Parathyroid adenoma (tissue), 2 donors: ENCODE measurements around the gene ZNF19.
"Not testable (repeated sequence)": the region's sequence is repeated elsewhere in the genome, so short reads cannot be mapped to it uniquely, and the experiment has no call there.

ENCODE experiments used
- H2AFZ ChIP-seq: fragments of 300-600 bp; sonication (generic); one replicate; pipeline ENCODE4 v1.7.0; 2017; ENCODE audit warnings: antibody characterized with exemption, mild to moderate bottlenecking
- H3K27ac ChIP-seq: fragments of 300-600 bp; sonication (generic); one replicate; pipeline ENCODE4 v1.7.0; 2017
- H3K27me3 ChIP-seq: fragments of 300-600 bp; sonication (generic); one replicate; pipeline ENCODE4 v1.7.0; 2017; ENCODE audit warnings: low read length; ENCODE audit not compliant: control insufficient read depth, insufficient read depth
- H3K36me3 ChIP-seq: fragments of 300-600 bp; sonication (generic); one replicate; pipeline ENCODE4 v1.7.0; 2017; ENCODE audit warnings: low read length; ENCODE audit not compliant: control insufficient read depth, insufficient read depth
- H3K4me1 ChIP-seq: fragments of 300-600 bp; sonication (generic); one replicate; pipeline ENCODE4 v1.7.0; 2017; ENCODE audit warnings: control low read depth
- H3K4me2 ChIP-seq: fragments of 300-600 bp; sonication (generic); one replicate; pipeline ENCODE4 v1.7.0; 2017; ENCODE audit warnings: low read length
- H3K4me3 ChIP-seq: fragments of 300-600 bp; sonication (generic); one replicate; pipeline ENCODE4 v1.7.0; 2017; ENCODE audit warnings: low read depth, low read length
- H3K79me2 ChIP-seq: fragments of 300-600 bp; sonication (generic); one replicate; pipeline ENCODE4 v1.7.0; 2017; ENCODE audit warnings: control low read depth
- H3K9ac ChIP-seq: fragments of 300-600 bp; sonication (generic); one replicate; pipeline ENCODE4 v1.7.0; 2017; ENCODE audit warnings: mild to moderate bottlenecking
- H3K9me3 ChIP-seq: fragments of 300-600 bp; sonication (generic); one replicate; pipeline ENCODE4 v1.7.0; 2017; ENCODE audit warnings: low read length; ENCODE audit not compliant: control insufficient read depth
- TF ChIP-seq, protein P1 (sequence below): fragments of 300-600 bp; sonication (generic); IDR thresholded peaks from one replicate; pipeline ENCODE4 v1.7.0; 2017; ENCODE audit warnings: antibody characterized with exemption, mild to moderate bottlenecking
- donor health status: primary hyperparathyroidism.

The ZNF19 gene

DNA sequence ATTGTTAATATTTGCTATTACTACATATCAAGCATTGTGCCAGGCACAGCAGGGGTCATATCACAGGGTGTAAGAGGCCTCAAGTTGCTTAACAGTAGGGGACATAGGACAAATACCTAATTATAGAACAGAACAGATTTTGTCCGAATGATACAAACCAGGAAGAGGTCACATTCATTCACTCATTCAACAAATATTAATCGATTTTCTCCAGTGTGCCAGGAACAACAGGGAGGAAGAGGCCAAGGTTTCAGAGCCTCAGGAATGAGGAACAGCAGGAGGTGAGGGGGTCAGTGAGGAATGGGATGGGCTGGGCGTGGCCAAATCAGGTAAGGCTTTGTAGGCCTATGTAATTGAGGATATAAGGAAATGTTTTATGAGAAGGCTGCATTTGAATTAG is 25.9 kb upstream of the ZNF19 start:
- H2AFZ ChIP-seq = no peak overlapping the region
- no peak overlapping the region for H3K9ac ChIP-seq
- TF ChIP-seq, protein P1, sequence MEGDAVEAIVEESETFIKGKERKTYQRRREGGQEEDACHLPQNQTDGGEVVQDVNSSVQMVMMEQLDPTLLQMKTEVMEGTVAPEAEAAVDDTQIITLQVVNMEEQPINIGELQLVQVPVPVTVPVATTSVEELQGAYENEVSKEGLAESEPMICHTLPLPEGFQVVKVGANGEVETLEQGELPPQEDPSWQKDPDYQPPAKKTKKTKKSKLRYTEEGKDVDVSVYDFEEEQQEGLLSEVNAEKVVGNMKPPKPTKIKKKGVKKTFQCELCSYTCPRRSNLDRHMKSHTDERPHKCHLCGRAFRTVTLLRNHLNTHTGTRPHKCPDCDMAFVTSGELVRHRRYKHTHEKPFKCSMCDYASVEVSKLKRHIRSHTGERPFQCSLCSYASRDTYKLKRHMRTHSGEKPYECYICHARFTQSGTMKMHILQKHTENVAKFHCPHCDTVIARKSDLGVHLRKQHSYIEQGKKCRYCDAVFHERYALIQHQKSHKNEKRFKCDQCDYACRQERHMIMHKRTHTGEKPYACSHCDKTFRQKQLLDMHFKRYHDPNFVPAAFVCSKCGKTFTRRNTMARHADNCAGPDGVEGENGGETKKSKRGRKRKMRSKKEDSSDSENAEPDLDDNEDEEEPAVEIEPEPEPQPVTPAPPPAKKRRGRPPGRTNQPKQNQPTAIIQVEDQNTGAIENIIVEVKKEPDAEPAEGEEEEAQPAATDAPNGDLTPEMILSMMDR = no peak
- H3K79me2 ChIP-seq = no peaks in the 10 kb centered on the region
- H3K27me3 ChIP-seq = no peaks in the 10 kb centered on the region
- peaks cover 3% of the 10 kb centered on the region for H3K4me1 ChIP-seq
- no peak overlapping the region for H3K4me2 ChIP-seq
- no peak overlapping the region for H3K4me3 ChIP-seq
- H3K36me3 ChIP-seq = no peaks in the 10 kb centered on the region
- H3K27ac ChIP-seq = no peak overlapping the region
- no peaks in the 10 kb centered on the region for H3K9me3 ChIP-seq

DNA sequence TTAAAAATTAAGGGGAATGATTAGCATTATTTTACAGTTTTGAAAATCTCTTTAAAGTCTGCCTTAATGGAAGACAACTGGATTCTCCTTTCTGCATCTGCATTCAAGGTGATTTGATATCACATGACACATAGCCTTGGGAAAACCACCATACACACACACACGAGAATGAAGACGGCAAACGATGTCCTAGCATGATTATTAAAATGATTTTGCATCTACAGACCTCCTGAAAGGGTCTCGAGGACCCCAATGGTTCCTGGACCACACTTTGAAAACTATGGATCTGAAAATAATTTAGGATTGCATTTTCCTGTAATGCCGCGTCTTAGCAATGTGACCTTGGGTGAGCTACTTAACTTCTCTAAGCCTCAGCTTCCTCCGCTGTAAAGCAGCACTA is 25.4 kb upstream of the ZNF19 start:
- TF ChIP-seq, protein P1 = no peak
- H3K27ac ChIP-seq = no peak overlapping the region
- no peak overlapping the region for H3K4me2 ChIP-seq
- no peaks in the 10 kb centered on the region for H3K79me2 ChIP-seq
- H3K9me3 ChIP-seq = no peaks in the 10 kb centered on the region
- H2AFZ ChIP-seq = no peak overlapping the region
- H3K36me3 ChIP-seq = no peaks in the 10 kb centered on the region
- no peak overlapping the region for H3K9ac ChIP-seq
- peaks cover 3% of the 10 kb centered on the region for H3K4me1 ChIP-seq
- H3K27me3 ChIP-seq = no peaks in the 10 kb centered on the region
- H3K4me3 ChIP-seq = no peak overlapping the region

DNA sequence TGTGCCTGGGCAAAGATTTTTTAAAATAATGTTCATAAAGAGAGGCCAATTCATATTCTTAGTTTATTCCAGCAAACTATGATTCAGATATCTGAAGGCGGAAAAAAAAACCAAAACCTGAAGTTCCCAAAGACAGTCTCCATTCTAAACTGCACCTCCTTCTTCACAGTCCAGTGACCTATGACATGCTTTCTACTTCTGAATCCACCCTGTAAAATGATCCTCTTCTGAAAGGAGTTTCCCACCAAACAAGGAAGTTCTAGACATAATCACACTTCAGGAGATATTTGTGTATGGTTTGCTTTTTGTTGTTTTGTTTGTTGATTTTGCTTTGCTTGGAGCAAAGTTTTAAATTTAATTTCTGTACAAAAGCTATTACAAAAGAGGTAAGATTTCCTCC is 24.2 kb upstream of the ZNF19 start:
- Histone ChIP-seq H3K9ac (no peak overlapping the region), H2AFZ (no peak overlapping the region), H3K4me2 (no peak overlapping the region), H3K27ac (no peak overlapping the region), H3K4me3 (no peak overlapping the region), H3K9me3 (no peaks in the 10 kb centered on the region), H3K36me3 (no peaks in the 10 kb centered on the region), H3K79me2 (no peaks in the 10 kb centered on the region), H3K27me3 (no peaks in the 10 kb centered on the region), H3K4me1 (peaks cover 3% of the 10 kb centered on the region)
- TF ChIP-seq, protein P1 = no peak

DNA sequence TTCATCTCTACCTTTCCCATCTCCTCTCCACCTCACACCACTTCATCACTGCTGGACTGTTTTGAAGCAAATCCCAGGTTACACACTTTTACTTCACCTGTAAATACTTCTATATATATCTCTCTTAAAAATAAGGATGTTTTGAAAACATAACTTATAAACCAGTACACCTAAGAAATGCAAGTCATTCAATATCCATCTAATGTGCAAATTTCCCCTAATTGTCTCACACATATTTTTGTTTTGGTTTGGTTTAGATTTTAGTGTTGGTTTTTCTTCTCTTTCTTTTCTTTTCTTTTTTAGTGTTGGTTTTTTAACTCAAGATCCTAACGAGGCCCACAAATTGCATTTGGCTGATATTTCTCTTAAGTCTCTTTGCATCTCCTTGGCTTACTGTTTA is 17.9 kb upstream of the ZNF19 start:
- H3K79me2 ChIP-seq = no peaks in the 10 kb centered on the region
- H3K27ac ChIP-seq = no peak overlapping the region
- H3K9me3 ChIP-seq = no peaks in the 10 kb centered on the region
- H3K4me2 ChIP-seq = no peak overlapping the region
- H3K4me1 ChIP-seq = peaks cover 3% of the 10 kb centered on the region
- no peaks in the 10 kb centered on the region for H3K27me3 ChIP-seq
- no peak overlapping the region for H3K4me3 ChIP-seq
- H2AFZ ChIP-seq = no peak overlapping the region
- H3K36me3 ChIP-seq = no peaks in the 10 kb centered on the region
- TF ChIP-seq, protein P1 = no peak
- H3K9ac ChIP-seq = no peak overlapping the region

DNA sequence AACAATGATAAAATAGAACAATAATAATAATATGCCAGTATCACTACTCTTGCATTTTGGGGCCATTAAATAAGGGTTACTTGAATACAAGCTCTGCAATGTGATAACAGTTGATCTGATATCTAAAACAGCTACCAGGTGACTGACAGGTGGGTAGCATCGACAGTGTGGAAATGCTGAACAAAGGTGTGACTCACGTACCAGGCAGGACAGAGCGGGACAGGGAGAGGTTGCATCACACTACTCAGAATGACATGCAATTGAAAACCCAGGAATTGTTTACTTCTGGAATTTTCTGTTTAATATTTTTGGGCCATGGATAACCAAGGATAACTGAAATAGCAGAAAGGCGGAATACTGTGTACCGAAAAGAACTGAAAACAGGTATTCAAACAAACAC is 15.8 kb upstream of the ZNF19 start:
- Histone ChIP-seq H3K36me3 (no peaks in the 10 kb centered on the region), H3K4me1 (no peaks in the 10 kb centered on the region), H3K9ac (no peak overlapping the region), H3K4me3 (no peak overlapping the region), H3K27me3 (no peaks in the 10 kb centered on the region), H3K27ac (no peak overlapping the region), H2AFZ (no peak overlapping the region), H3K4me2 (no peak overlapping the region), H3K79me2 (no peaks in the 10 kb centered on the region), H3K9me3 (no peaks in the 10 kb centered on the region)
- TF ChIP-seq, protein P1 = no peak

DNA sequence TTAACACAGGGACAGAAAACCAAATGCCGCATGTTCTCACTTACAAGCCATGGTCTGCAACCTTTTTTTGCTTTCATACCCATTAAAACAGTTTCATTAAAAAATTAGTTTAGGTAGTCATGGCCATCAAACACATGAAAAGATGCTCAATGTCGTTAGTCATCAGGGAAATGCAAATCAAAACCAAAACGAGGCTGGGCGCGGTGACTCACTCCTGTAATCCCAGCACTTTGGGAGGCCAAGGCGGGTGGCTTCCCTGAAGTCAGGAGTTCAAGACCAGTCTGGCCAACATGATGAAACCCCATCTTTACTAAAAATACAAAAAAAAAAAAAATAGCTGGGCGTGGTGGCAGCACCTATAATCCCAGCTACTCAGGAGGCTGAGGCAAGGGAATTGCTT is 14.9 kb upstream of the ZNF19 start:
- not testable (repeated sequence) for H3K36me3 ChIP-seq, H3K9me3 ChIP-seq, H3K4me1 ChIP-seq, H3K27ac ChIP-seq, H3K4me3 ChIP-seq, H3K27me3 ChIP-seq, H3K79me2 ChIP-seq, H2AFZ ChIP-seq, H3K4me2 ChIP-seq, H3K9ac ChIP-seq
